Parathyroid adenoma (tissue), 2 donors: ENCODE results near the gene PAOX.

Experiments used
- H2AFZ ChIP-seq: fragments of 300-600 bp; sonication (generic); one replicate; pipeline ENCODE4 v1.7.0; 2017; ENCODE audit warnings: antibody characterized with exemption, mild to moderate bottlenecking
- H3K27ac ChIP-seq: fragments of 300-600 bp; sonication (generic); one replicate; pipeline ENCODE4 v1.7.0; 2017
- H3K27me3 ChIP-seq: fragments of 300-600 bp; sonication (generic); one replicate; pipeline ENCODE4 v1.7.0; 2017; ENCODE audit warnings: low read length; ENCODE audit not compliant: control insufficient read depth, insufficient read depth
- H3K36me3 ChIP-seq: fragments of 300-600 bp; sonication (generic); one replicate; pipeline ENCODE4 v1.7.0; 2017; ENCODE audit warnings: low read length; ENCODE audit not compliant: control insufficient read depth, insufficient read depth
- H3K4me1 ChIP-seq: fragments of 300-600 bp; sonication (generic); one replicate; pipeline ENCODE4 v1.7.0; 2017; ENCODE audit warnings: control low read depth
- H3K4me2 ChIP-seq: fragments of 300-600 bp; sonication (generic); one replicate; pipeline ENCODE4 v1.7.0; 2017; ENCODE audit warnings: low read length
- H3K4me3 ChIP-seq: fragments of 300-600 bp; sonication (generic); one replicate; pipeline ENCODE4 v1.7.0; 2017; ENCODE audit warnings: low read depth, low read length
- H3K79me2 ChIP-seq: fragments of 300-600 bp; sonication (generic); one replicate; pipeline ENCODE4 v1.7.0; 2017; ENCODE audit warnings: control low read depth
- H3K9ac ChIP-seq: fragments of 300-600 bp; sonication (generic); one replicate; pipeline ENCODE4 v1.7.0; 2017; ENCODE audit warnings: mild to moderate bottlenecking
- H3K9me3 ChIP-seq: fragments of 300-600 bp; sonication (generic); one replicate; pipeline ENCODE4 v1.7.0; 2017; ENCODE audit warnings: low read length; ENCODE audit not compliant: control insufficient read depth
- TF ChIP-seq, protein P1 (sequence below): fragments of 300-600 bp; sonication (generic); IDR thresholded peaks from one replicate; pipeline ENCODE4 v1.7.0; 2017; ENCODE audit warnings: antibody characterized with exemption, mild to moderate bottlenecking
- donor health status: primary hyperparathyroidism.

PAOX gene

DNA sequence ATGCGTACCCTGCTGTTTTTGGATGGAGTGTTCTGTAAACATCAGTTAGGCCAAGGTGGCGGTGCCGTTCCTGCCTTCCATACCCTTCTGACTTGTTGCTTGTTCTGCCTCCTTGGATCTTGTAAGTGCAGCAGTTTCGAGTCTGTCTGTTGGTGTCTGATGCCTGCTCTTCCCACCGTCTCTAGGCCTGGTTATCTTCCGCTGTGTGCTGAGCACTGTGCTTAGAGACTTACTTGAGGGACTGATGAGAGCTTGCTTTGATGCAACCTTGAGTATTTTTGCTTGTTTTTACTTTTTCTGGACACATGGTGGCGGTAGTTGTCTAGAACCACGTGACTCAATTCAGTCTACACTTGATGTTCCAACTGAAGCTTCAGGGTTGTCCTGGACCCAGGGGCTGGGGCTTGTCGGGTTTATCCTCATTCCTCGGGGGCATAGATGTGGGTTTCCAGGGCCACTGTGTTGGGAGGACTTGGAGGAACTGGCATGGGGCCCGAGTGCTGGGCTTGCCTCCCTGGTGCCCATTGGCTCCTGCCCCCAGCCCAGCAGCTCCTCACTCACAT lies 59.7 kb downstream of the PAOX start:
- Histone ChIP-seq H2AFZ (no peak overlapping the region), H3K36me3 (no peaks in the 10 kb centered on the region), H3K9me3 (no peaks in the 10 kb centered on the region), H3K4me2 (no peak overlapping the region), H3K27me3 (no peaks in the 10 kb centered on the region), H3K4me1 (no peaks in the 10 kb centered on the region), H3K4me3 (no peak overlapping the region), H3K9ac (no peak overlapping the region), H3K27ac (no peak overlapping the region), H3K79me2 (no peaks in the 10 kb centered on the region)
- TF ChIP-seq, protein P1, sequence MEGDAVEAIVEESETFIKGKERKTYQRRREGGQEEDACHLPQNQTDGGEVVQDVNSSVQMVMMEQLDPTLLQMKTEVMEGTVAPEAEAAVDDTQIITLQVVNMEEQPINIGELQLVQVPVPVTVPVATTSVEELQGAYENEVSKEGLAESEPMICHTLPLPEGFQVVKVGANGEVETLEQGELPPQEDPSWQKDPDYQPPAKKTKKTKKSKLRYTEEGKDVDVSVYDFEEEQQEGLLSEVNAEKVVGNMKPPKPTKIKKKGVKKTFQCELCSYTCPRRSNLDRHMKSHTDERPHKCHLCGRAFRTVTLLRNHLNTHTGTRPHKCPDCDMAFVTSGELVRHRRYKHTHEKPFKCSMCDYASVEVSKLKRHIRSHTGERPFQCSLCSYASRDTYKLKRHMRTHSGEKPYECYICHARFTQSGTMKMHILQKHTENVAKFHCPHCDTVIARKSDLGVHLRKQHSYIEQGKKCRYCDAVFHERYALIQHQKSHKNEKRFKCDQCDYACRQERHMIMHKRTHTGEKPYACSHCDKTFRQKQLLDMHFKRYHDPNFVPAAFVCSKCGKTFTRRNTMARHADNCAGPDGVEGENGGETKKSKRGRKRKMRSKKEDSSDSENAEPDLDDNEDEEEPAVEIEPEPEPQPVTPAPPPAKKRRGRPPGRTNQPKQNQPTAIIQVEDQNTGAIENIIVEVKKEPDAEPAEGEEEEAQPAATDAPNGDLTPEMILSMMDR = no peak

DNA sequence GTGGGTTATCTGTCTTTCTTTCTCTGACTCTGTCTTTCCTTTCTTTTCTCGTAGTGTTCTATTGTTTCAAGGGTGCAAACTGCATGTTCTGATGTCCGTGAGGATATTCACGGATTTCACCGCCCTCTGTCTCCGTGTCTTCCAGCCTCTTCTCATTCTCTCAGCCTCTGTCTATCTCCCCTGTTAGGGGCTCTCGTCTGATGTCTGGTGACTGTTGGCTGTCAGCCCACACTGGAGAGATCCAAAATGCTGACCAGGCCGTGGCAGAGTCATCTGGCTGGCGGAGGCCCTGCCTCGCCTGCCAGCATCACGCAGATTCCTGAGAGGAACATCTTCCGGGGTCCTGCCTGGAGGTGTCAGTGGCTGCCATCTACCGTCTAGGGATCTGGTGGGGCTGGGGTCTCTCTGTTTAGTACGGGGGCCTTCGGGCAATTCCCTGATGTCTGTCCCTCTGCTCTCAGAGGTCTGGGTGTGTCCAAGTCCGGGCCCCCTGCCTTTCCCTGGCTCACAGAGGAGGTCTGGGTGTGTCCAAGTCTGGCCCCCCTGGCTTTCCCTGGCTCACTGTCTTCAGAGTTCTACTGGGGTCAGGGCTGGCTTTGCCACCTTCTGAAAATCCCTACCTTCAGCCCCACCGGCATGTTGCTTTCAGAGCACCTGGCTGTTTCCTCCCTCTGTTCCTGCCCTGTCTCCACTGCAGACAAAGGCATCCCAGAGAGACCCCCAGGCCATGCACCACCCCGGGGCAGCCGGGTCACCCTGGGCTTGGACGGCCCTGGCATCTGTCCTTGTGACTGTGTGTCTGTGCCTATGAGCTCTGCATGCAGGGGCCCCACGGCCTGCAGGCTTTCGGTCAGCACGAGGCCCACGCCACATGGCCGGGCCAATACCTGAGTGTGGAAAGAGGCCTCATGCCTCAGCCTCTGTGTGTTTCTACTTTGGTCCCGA lies 60.7 kb downstream of the PAOX start:
- H3K9ac ChIP-seq = no peak overlapping the region
- TF ChIP-seq, protein P1 = no peak
- H2AFZ ChIP-seq = no peak overlapping the region
- no peak overlapping the region for H3K4me2 ChIP-seq
- H3K79me2 ChIP-seq = no peaks in the 10 kb centered on the region
- H3K27me3 ChIP-seq = no peaks in the 10 kb centered on the region
- H3K4me3 ChIP-seq = no peak overlapping the region
- H3K4me1 ChIP-seq = no peaks in the 10 kb centered on the region
- H3K27ac ChIP-seq = no peak overlapping the region
- H3K9me3 ChIP-seq = no peaks in the 10 kb centered on the region
- no peaks in the 10 kb centered on the region for H3K36me3 ChIP-seq

DNA sequence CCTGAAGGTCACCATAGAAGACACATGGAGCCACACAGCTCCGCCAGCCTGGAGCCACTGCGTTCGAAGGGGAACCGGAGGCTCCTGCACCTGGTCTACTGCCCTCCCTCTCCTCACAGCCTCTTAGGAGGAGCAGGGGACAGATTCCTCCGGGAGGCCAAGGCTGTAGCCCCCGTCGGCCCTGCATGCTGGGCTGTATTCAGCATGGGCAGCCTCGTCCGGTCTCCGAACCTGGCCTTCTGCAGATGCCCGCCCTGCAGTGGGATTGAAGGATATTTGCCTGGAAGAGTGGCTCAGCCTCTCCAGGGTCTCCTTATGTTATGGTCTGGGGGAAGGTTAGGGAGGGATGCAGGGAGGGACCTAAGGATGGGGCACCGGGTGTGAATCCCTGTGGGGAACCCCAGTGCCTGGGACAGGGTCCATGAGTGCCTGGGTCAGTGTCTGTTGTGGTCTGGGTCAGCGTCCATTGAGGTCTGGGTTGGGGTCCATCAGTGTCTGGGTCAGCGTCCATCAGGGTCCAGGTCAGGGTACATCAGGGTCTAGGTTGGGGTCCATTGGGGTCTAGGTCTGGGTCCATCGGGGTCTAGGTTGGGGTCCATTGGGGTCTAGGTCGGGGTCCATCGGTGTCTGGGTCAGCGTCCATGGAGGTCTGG lies 61.7 kb downstream of the PAOX start:
- TF ChIP-seq, protein P1 = no peak
- no peak overlapping the region for H3K4me2 ChIP-seq
- H3K27ac ChIP-seq = no peak overlapping the region
- no peak overlapping the region for H3K9ac ChIP-seq
- H3K27me3 ChIP-seq = no peaks in the 10 kb centered on the region
- H3K36me3 ChIP-seq = no peaks in the 10 kb centered on the region
- H3K4me1 ChIP-seq = no peaks in the 10 kb centered on the region
- H3K79me2 ChIP-seq = no peaks in the 10 kb centered on the region
- no peak overlapping the region for H3K4me3 ChIP-seq
- no peaks in the 10 kb centered on the region for H3K9me3 ChIP-seq
- H2AFZ ChIP-seq = no peak overlapping the region
